Ishikawa (cell line): ENCODE data around the gene RECK.

Experiments used
- CEBPB ChIP-seq: IDR thresholded peaks from 2 replicates; pipeline ENCODE4 v1.6.1; 2012
- CREB1 ChIP-seq: IDR thresholded peaks from 2 replicates; pipeline ENCODE4 v1.6.1; 2012; ENCODE audit warnings: low read depth
- EGR1 ChIP-seq: IDR thresholded peaks from 2 replicates; pipeline ENCODE4 v1.6.1; 2012
- EP300 ChIP-seq: IDR thresholded peaks from 2 replicates; pipeline ENCODE4 v1.6.1; 2012; ENCODE audit warnings: borderline replicate concordance
- FOXM1 ChIP-seq: IDR thresholded peaks from 2 replicates; pipeline ENCODE4 v1.6.1; 2012; ENCODE audit warnings: low read depth, borderline replicate concordance
- MAX ChIP-seq: IDR thresholded peaks from 2 replicates; pipeline ENCODE4 v1.6.1; 2012
- NFIC ChIP-seq: IDR thresholded peaks from 2 replicates; pipeline ENCODE4 v1.6.1; 2012
- RAD21 ChIP-seq: IDR thresholded peaks from 2 replicates; pipeline ENCODE4 v1.6.1; 2012; ENCODE audit warnings: low read depth
- REST ChIP-seq: IDR thresholded peaks from 2 replicates; pipeline ENCODE4 v1.6.1; 2012; ENCODE audit warnings: low read depth, mild to moderate bottlenecking
- TAF1 ChIP-seq: IDR thresholded peaks from 2 replicates; pipeline ENCODE4 v1.6.1; 2012; ENCODE audit warnings: low read depth, mild to moderate bottlenecking
- TCF12 ChIP-seq: IDR thresholded peaks from 2 replicates; pipeline ENCODE4 v1.6.1; 2012; ENCODE audit warnings: low read depth
- TEAD4 ChIP-seq: IDR thresholded peaks from 2 replicates; pipeline ENCODE4 v1.6.1; 2012
- USF1 ChIP-seq: IDR thresholded peaks from 2 replicates; pipeline ENCODE4 v1.6.1; 2012
- YY1 ChIP-seq: IDR thresholded peaks from 2 replicates; pipeline ENCODE4 v1.6.1; 2012; ENCODE audit warnings: low read depth
- ZBTB7A ChIP-seq: IDR thresholded peaks from 2 replicates; pipeline ENCODE4 v1.6.1; 2012; ENCODE audit warnings: low read depth

The RECK gene

GRCh38 chr9:36119476-36119875 is 82.8 kb downstream of the RECK start:
- TF ChIP-seq EGR1 (no peak), TAF1 (no peak), TEAD4 (no peak), MAX (no peak), REST (no peak), YY1 (no peak), ZBTB7A (no peak), USF1 (no peak), TCF12 (no peak), FOXM1 (no peak), CEBPB (no peak), NFIC (no peak), RAD21 (no peak), CREB1 (no peak), EP300 (no peak)

- no peak for TF ChIP-seq CREB1
- no peak for TF ChIP-seq EGR1
- no peak for TF ChIP-seq TAF1
- no peak for TF ChIP-seq USF1
- TF ChIP-seq TCF12: no peak
- TF ChIP-seq FOXM1: no peak
- no peak for TF ChIP-seq YY1
- TF ChIP-seq EP300: no peak
- no peak for TF ChIP-seq NFIC
- no peak for TF ChIP-seq CEBPB
- TF ChIP-seq RAD21: no peak
- no peak for TF ChIP-seq ZBTB7A
- TF ChIP-seq REST: no peak
- no peak for TF ChIP-seq TEAD4
- no peak for TF ChIP-seq MAX
These were observed 84.0 kb downstream of the RECK start for GRCh38 chr9:36120705-36121104.

- TF ChIP-seq REST (no peak), TAF1 (no peak), CEBPB (no peak), EGR1 (no peak), FOXM1 (no peak), RAD21 (no peak), NFIC (no peak), TCF12 (no peak), MAX (no peak), ZBTB7A (no peak), TEAD4 (no peak), YY1 (no peak), CREB1 (no peak), EP300 (no peak), USF1 (no peak)
These were observed 85.3 kb downstream of the RECK start for GRCh38 chr9:36121971-36122370.

- TF ChIP-seq EP300 (no peak), NFIC (no peak), CREB1 (no peak), CEBPB (no peak)
These were observed 86.8 kb downstream of the RECK start for GRCh38 chr9:36123515-36123914.
